Measurements from ENCODE around the gene ING2. TPM values are rescaled to one million over a fixed set of nuclear protein-coding genes. Genes with fewer than 3 reads are reported as not detected.

Gene ING2
- total RNA-seq, 2 donors from 2014 or later = 3.0 to 7.9 TPM

DNA sequence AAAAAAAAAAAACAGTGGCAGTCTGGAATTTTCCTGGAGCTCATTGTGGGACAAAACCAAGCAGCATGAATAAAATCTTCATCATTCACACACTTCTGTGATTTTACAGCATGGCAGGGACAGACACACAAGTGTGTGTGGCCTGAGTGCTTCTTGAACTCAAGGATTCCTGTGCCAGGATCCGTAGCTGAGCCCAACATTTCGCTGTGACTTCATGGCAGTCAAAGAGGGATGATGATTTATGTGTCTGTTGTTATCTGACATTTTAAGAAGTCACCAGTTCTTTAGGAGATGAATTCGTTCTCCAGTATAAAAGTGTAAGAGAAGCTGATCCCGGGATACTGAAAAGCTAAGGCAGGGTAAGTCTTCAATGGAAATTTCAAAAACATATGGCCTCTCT lies 57.0 kb downstream of the ING2 start:
- Histone ChIP-seq H3K4me3 (no peak overlapping the region), H3K27me3 (replicated peaks; ENCODE audit: insufficient read depth) (no peaks in the 10 kb centered on the region), H3K36me3 (no peaks in the 10 kb centered on the region), H3K4me1 (ENCODE audit: control insufficient read depth in 1 of 2, low read depth in 2 of 2) (no peaks in the 10 kb centered on the region), H3K9me3 (no peaks in the 10 kb centered on the region), H3K27ac (no peak overlapping the region)
- TF ChIP-seq, protein P1, sequence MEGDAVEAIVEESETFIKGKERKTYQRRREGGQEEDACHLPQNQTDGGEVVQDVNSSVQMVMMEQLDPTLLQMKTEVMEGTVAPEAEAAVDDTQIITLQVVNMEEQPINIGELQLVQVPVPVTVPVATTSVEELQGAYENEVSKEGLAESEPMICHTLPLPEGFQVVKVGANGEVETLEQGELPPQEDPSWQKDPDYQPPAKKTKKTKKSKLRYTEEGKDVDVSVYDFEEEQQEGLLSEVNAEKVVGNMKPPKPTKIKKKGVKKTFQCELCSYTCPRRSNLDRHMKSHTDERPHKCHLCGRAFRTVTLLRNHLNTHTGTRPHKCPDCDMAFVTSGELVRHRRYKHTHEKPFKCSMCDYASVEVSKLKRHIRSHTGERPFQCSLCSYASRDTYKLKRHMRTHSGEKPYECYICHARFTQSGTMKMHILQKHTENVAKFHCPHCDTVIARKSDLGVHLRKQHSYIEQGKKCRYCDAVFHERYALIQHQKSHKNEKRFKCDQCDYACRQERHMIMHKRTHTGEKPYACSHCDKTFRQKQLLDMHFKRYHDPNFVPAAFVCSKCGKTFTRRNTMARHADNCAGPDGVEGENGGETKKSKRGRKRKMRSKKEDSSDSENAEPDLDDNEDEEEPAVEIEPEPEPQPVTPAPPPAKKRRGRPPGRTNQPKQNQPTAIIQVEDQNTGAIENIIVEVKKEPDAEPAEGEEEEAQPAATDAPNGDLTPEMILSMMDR (IDR thresholded peaks at IDR 0.05) = no peak
- ATAC-seq (ENCODE audit: insufficient number of reproducible peaks, low FRiP score, low read depth) = no peak
- DNase-seq (ENCODE audit: low spot score) = no peak

Other genes starting within 250 kb of the ING2 start
- gene CLDN22, start 184.8 kb upstream of the ING2 start, total RNA-seq = not detected
- gene CLDN24, start 182.6 kb upstream of the ING2 start, total RNA-seq = not detected
- gene CDKN2AIP, start 60.4 kb upstream of the ING2 start, total RNA-seq = 10 to 100 TPM; 12.9 to 20.5 TPM
- gene RWDD4, start 154.1 kb downstream of the ING2 start, total RNA-seq = 10 to 100 TPM; 15.2 to 35.6 TPM
- 10 to 100 TPM; 41.6 to 65.3 TPM for gene TRAPPC11, start 154.2 kb downstream of the ING2 start, total RNA-seq